Mucosa of descending colon (tissue), 3 donors: ENCODE data around the gene AOPEP. TPM values are rescaled to one million over a fixed set of nuclear protein-coding genes. Genes with fewer than 3 reads are reported as not detected.

ENCODE experiments used
- ATAC-seq: fragments of 200-7000 bp; cut with Tn5 transposase; one replicate; pipeline ENCODE4 v1.9.1; 2020; ENCODE audit warnings: mild to moderate bottlenecking, moderate library complexity
- DNase-seq, 3 donors: peaks; one replicate each; pipeline ENCODE4 v3.0.0-alpha.2; 2020
- H3K36me3 ChIP-seq: fragments of 200-600 bp; one replicate; pipeline ENCODE4 v1.8.0; 2021; ENCODE audit warnings: low read depth, mild to moderate bottlenecking
- H3K4me1 ChIP-seq: fragments of 200-600 bp; one replicate; pipeline ENCODE4 v1.8.0; 2021; ENCODE audit warnings: low read depth, mild to moderate bottlenecking
- H3K4me3 ChIP-seq: fragments of 200-600 bp; one replicate; pipeline ENCODE4 v1.8.0; 2021; ENCODE audit warnings: mild to moderate bottlenecking
- H3K9me3 ChIP-seq: fragments of 200-600 bp; one replicate; pipeline ENCODE4 v1.8.0; 2021; ENCODE audit warnings: mild to moderate bottlenecking
- CTCF ChIP-seq: fragments of 200-600 bp; IDR thresholded peaks from one replicate; pipeline ENCODE4 v1.8.0; 2022; ENCODE audit warnings: antibody characterized with exemption, mild to moderate bottlenecking
- intact Hi-C, 2 donors: fragments of 100-400 bp; cut with DNase I in 1 of 2; cut with micrococcal nuclease in 1 of 2; formaldehyde crosslinking; loops; one replicate each; pipeline versions ENCODE4 v1.11.0 to v1.11.1; 2022; cut with DNase I, micrococcal nuclease
- total RNA-seq, 3 donors: library from RNA; stranded (reverse); fragmentation: NEBNext Ultra II Directional in 2 of 3; extraction: Animal tissue kit (Norgen Biotek cat#: 25700) in 2 of 3; gene quantifications; one replicate each; pipeline versions ENCODE4 v1.2.1 to v1.2.4, GENCODE V29; 2021 to 2023
- donor health status: DM: no; HTN: no; CAD: no; lungs with moderate emphysema.
- donor health status: DM: no; HTN: no; CAD: no.
- donor health status: DM: no; HTN: yes; CAD: no.

AOPEP gene
- total RNA-seq, 3 donors from 2014 or later = 47.5 to 102 (median 57.8) TPM

GRCh38 chr9:94879230-94879629, 152.7 kb downstream of the AOPEP start:
- H3K4me3 ChIP-seq = no peak overlapping the region
- ATAC-seq (no peak), DNase-seq (no peak)
- H3K36me3 ChIP-seq = no peaks in the 10 kb centered on the region
- intact Hi-C loops = no loop called here
- TF ChIP-seq CTCF = no peak
- H3K9me3 ChIP-seq = no peaks in the 10 kb centered on the region
- no peaks in the 10 kb centered on the region for H3K4me1 ChIP-seq

DNA sequence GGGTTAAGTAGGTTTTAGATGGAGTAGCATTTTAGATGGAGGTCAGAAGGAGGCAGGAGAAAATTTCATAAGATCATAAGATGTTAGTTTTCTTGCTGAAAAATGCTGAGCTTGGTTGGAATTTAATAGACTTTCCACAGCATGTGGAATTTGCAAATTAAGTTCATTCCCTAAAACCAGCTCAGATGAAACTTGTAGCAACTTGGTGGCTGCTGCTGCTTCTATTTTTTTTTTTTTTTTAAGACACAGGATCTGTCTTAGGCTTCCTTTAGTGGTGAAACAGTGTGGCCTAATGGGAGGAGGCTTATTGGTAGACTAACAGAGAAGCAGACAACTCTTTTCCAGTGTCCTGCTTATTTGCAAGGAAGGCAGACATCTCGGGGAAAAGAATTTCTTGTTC, 154.5 kb downstream of the AOPEP start:
- H3K4me3 ChIP-seq = no peak overlapping the region
- no peak for ATAC-seq
- H3K4me1 ChIP-seq = no peaks in the 10 kb centered on the region
- no peaks in the 10 kb centered on the region for H3K36me3 ChIP-seq
- DNase-seq = no peak
- no peak for TF ChIP-seq CTCF
- intact Hi-C loops = no loop called here
- H3K9me3 ChIP-seq = no peaks in the 10 kb centered on the region

DNA sequence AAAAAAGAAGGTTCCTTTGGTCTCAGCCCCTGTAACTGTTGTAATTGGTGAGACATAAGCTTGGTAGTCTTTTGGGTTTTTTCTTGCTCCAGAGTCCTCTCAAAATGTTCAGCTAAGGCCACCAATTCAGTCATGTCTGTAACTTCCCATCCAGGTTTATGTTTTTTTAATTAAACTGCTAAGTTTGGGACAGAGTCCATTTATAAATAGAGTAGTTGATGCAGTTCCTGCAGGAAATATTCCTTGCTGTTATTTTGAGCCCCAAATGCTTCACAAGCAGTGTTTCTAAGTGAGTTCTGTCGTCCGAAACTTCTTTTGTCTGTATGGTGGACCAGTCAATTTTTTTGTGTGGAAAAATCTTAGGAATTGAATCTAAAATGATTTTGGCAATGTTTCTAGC, 155.0 kb downstream of the AOPEP start:
- intact Hi-C loops = no loop called here
- no peak for ATAC-seq
- no peak for DNase-seq
- no peaks in the 10 kb centered on the region for H3K36me3 ChIP-seq
- H3K4me3 ChIP-seq = no peak overlapping the region
- no peak for TF ChIP-seq CTCF
- H3K9me3 ChIP-seq = no peaks in the 10 kb centered on the region
- no peaks in the 10 kb centered on the region for H3K4me1 ChIP-seq

- DNase-seq (no peak), ATAC-seq (no peak)
- no peak overlapping the region for H3K4me3 ChIP-seq
- intact Hi-C loops = no loop called here
- no peaks in the 10 kb centered on the region for H3K4me1 ChIP-seq
- H3K9me3 ChIP-seq = no peaks in the 10 kb centered on the region
- TF ChIP-seq CTCF = no peak
- H3K36me3 ChIP-seq = no peaks in the 10 kb centered on the region
These were observed 155.4 kb downstream of the AOPEP start for GRCh38 chr9:94881940-94882339.

DNA sequence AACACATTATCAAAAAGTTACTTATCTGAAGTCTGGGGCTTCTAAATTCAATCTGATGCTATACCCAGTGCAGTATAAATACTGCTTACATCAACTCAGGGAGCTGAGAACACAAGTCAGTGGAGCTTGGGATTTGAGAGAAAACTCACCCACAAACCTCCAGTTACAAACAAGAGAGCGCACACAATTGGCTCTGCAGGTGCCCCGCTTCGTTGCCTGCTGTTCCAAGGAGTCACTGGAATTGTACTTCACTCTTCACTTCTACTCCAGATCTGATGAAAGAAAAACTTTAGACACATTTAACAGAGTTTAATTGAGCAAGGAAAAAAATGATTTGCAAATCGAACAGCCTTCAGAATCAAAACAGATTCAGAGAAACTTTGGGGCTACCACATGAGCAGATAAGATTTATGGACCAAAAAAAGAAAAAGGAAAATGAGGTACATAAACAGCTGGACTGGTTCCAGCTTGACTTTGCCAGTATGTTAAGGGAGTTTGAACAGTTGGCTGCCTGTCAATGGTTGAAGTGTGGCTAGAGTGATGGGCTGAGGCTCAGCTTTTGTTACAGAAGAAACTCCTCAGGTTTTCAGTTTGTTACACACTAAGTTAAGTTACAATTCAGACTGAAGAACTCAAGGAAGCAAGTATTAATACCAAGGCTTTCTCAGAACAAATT, 156.6 kb downstream of the AOPEP start:
- TF ChIP-seq CTCF = no peak

More for the DNA sequence above, 156.6 kb downstream of the AOPEP start:
- DNase-seq (no peak), ATAC-seq (no peak)
- Histone ChIP-seq H3K9me3 (no peaks in the 10 kb centered on the region), H3K4me1 (no peaks in the 10 kb centered on the region), H3K36me3 (no peaks in the 10 kb centered on the region), H3K4me3 (no peak overlapping the region)
- intact Hi-C loops = no loop called here
